OCI-LY7 (cell line): Measurements from ENCODE around the gene KIAA0930.

Source experiments
- CTCF ChIP-seq: fragments of 200-600 bp; sonication (generic); conservative IDR thresholded peaks from 2 replicates; pipeline ENCODE4 v1.5.1; 2014; ENCODE audit warnings: mild to moderate bottlenecking, antibody characterized with exemption, low read length, moderate library complexity, mixed read lengths
- EZH2phosphoT487 ChIP-seq: fragments of 200-600 bp; sonication (generic); IDR thresholded peaks from 2 replicates; pipeline ENCODE4 v1.6.1; 2018; ENCODE audit warnings: low read depth, borderline replicate concordance, mild to moderate bottlenecking, mixed run types, antibody characterized with exemption, low read length, moderate library complexity, mixed read lengths

GRCh38 chr22:45233386-45233785 lies 7.3 kb downstream of the KIAA0930 start:
- TF ChIP-seq CTCF (no peak), EZH2phosphoT487 (no peak)
